ENCODE measurements around the gene PFDN2. TPM values are rescaled to one million over a fixed set of nuclear protein-coding genes. Genes with fewer than 3 reads are reported as not detected.

The PFDN2 gene
- total and polyA plus RNA-seq, 9 donors = 18.1 to 94.4 (median 48.1) TPM

- no peaks in the 10 kb centered on the region for H3K4me1 ChIP-seq (ENCODE audit: insufficient read depth)
- no peak for TF ChIP-seq POLR2A (IDR thresholded peaks at IDR 0.05)
- no peak for TF ChIP-seq EP300 (IDR thresholded peaks at IDR 0.05)
- TF ChIP-seq CTCF (IDR thresholded peaks at IDR 0.05) = no peak
- no peaks in the 10 kb centered on the region for H3K36me3 ChIP-seq
- 61 to 70% (median 69%) methylated on average over 3 of the region's 3 CpGs for WGBS, 3 donors
- peaks cover 0 to 4% of the 10 kb centered on the region in 2 donors for H3K9me3 ChIP-seq
- no peak for DNase-seq
- H3K4me3 ChIP-seq = no peak overlapping the region
- H3K27me3 ChIP-seq = no peaks in the 10 kb centered on the region
- H3K27ac ChIP-seq = no peak overlapping the region
- intact Hi-C loops (cut with DNase I) = no loop called here
Measured at GRCh38 chr1:161052899-161053298, 64.9 kb downstream of the PFDN2 start.

DNA sequence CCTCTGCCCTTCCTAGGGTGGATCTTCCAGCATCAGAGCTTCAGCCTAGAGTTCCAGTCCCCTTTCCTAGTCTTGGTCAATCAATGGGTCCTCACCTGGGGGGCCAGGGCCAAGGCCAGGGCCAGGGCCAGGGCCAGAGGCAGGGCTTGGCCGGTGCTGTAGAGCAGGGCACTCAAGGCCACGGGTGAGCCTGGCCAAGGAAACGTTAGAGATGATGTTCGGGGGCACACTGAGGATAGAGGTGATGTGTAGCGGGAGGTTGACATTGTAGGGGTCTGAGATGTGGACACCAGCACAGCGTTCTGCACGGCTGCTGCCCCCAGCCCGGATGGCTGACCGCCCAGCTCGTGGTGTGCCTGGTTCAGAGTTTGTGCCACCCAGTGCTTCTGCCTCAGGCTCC is 66.6 kb downstream of the PFDN2 start:
- H3K4me1 ChIP-seq (ENCODE audit: insufficient read depth) = no peaks in the 10 kb centered on the region
- H3K27me3 ChIP-seq = no peaks in the 10 kb centered on the region
- no peak overlapping the region for H3K4me3 ChIP-seq
- TF ChIP-seq CTCF (IDR thresholded peaks at IDR 0.05) (no peak), EP300 (IDR thresholded peaks at IDR 0.05) (no peak), POLR2A (IDR thresholded peaks at IDR 0.05) (no peak)
- no peak for DNase-seq
- no peaks in the 10 kb centered on the region for H3K36me3 ChIP-seq
- no peak overlapping the region for H3K27ac ChIP-seq
- WGBS, 3 donors = 84 to 87% (median 85%) methylated on average over 10 of the region's 10 CpGs
- H3K9me3 ChIP-seq = peaks cover 0 to 9% of the 10 kb centered on the region in 2 donors
- intact Hi-C loops (cut with DNase I) = no loop called here

Small RNAs within 50 kb of the gene (small RNA-seq; reads per million reads assigned to genes)
- gene RF01225 = not detected

Other genes starting within 250 kb of the PFDN2 start
- gene ITLN1, start 232.9 kb downstream of the PFDN2 start, total RNA-seq = 1,000 to 10,000 TPM in 1 of 7 donors, 10 to 100 TPM in 1, 1 to 10 TPM in 4, under 1 TPM in 1; 0.48 to 1,183 (median 2.0) TPM
- gene ITLN1, start 232.9 kb downstream of the PFDN2 start, polyA plus RNA-seq = 10 to 100 TPM in 1 of 2 donors, 1 to 10 TPM in 1; 4.5 to 44.1 TPM
- 1 to 10 TPM in 6 of 7 donors, under 1 TPM in 1; 0.53 to 7.2 (median 2.1) TPM for gene ITLN2, start 163.2 kb downstream of the PFDN2 start, total RNA-seq
- 1 to 10 TPM; 3.4 to 7.6 TPM for gene ITLN2, start 163.2 kb downstream of the PFDN2 start, polyA plus RNA-seq
- gene F11R, start 96.9 kb downstream of the PFDN2 start, total RNA-seq = 10 to 100 TPM; 14.8 to 62.7 (median 34.9) TPM
- gene F11R, start 96.9 kb downstream of the PFDN2 start, polyA plus RNA-seq = 10 to 100 TPM; 26.1 to 68.5 TPM
- gene TSTD1, start 79.1 kb downstream of the PFDN2 start, total RNA-seq = 100 to 1,000 TPM in 1 of 7 donors, 10 to 100 TPM in 6; 32.6 to 200 (median 50.3) TPM
- gene TSTD1, start 79.1 kb downstream of the PFDN2 start, polyA plus RNA-seq = 100 to 1,000 TPM in 1 of 2 donors, 10 to 100 TPM in 1; 13.6 to 107 TPM
- 10 to 100 TPM; 28.1 to 49.6 (median 44.0) TPM for gene USF1, start 72.1 kb downstream of the PFDN2 start, total RNA-seq
- 10 to 100 TPM; 38.8 to 54.8 TPM for gene USF1, start 72.1 kb downstream of the PFDN2 start, polyA plus RNA-seq
- 1 to 10 TPM; 1.7 to 6.3 (median 2.8) TPM for gene ARHGAP30, start 48.1 kb downstream of the PFDN2 start, total RNA-seq
- 1 to 10 TPM; 1.6 to 9.3 TPM for gene ARHGAP30, start 48.1 kb downstream of the PFDN2 start, polyA plus RNA-seq
- 1 to 10 TPM in 1 of 7 donors, under 1 TPM in 4, not detected in 2; 0.15 to 4.4 (median 0.26) TPM for gene NECTIN4, start 28.5 kb downstream of the PFDN2 start, total RNA-seq
- gene NECTIN4, start 28.5 kb downstream of the PFDN2 start, polyA plus RNA-seq = under 1 TPM in 1 of 2 donors, not detected in 1; 0.07 TPM
- gene KLHDC9, start 19.7 kb downstream of the PFDN2 start, total RNA-seq = 10 to 100 TPM in 2 of 7 donors, 1 to 10 TPM in 5; 5.5 to 23.3 (median 7.5) TPM
- gene KLHDC9, start 19.7 kb downstream of the PFDN2 start, polyA plus RNA-seq = 1 to 10 TPM; 7.1 to 7.3 TPM
- gene NIT1, start 68 bp upstream of the PFDN2 start, total RNA-seq = 10 to 100 TPM; 25.4 to 37.1 (median 33.7) TPM
- gene NIT1, start 68 bp upstream of the PFDN2 start, polyA plus RNA-seq = 10 to 100 TPM; 36.7 to 37.5 TPM
- gene DEDD, start 14.6 kb upstream of the PFDN2 start, total RNA-seq = 10 to 100 TPM; 19.0 to 40.2 (median 38.1) TPM
- gene DEDD, start 14.6 kb upstream of the PFDN2 start, polyA plus RNA-seq = 10 to 100 TPM; 35.2 to 53.9 TPM
- 100 to 1,000 TPM in 3 of 7 donors, 10 to 100 TPM in 4; 63.2 to 111 (median 96.1) TPM for gene UFC1, start 35.9 kb upstream of the PFDN2 start, total RNA-seq
- 100 to 1,000 TPM; 131 to 209 TPM for gene UFC1, start 35.9 kb upstream of the PFDN2 start, polyA plus RNA-seq
- gene USP21, start 41.5 kb upstream of the PFDN2 start, total RNA-seq = 10 to 100 TPM; 16.7 to 41.9 (median 38.5) TPM
- 10 to 100 TPM; 29.2 to 32.0 TPM for gene USP21, start 41.5 kb upstream of the PFDN2 start, polyA plus RNA-seq
- gene PPOX, start 48.4 kb upstream of the PFDN2 start, total RNA-seq = 10 to 100 TPM; 20.1 to 37.9 (median 24.2) TPM
- gene PPOX, start 48.4 kb upstream of the PFDN2 start, polyA plus RNA-seq = 10 to 100 TPM; 21.1 to 29.6 TPM
- gene B4GALT3, start 59.5 kb upstream of the PFDN2 start, total RNA-seq = 10 to 100 TPM; 23.1 to 40.6 (median 28.8) TPM
- 10 to 100 TPM; 24.2 to 44.0 TPM for gene B4GALT3, start 59.5 kb upstream of the PFDN2 start, polyA plus RNA-seq
- 100 to 1,000 TPM in 4 of 7 donors, 10 to 100 TPM in 3; 40.7 to 437 (median 103) TPM for gene ADAMTS4, start 81.0 kb upstream of the PFDN2 start, total RNA-seq
- 10 to 100 TPM in 1 of 2 donors, under 1 TPM in 1; 0.90 to 19.4 TPM for gene ADAMTS4, start 81.0 kb upstream of the PFDN2 start, polyA plus RNA-seq
- 100 to 1,000 TPM in 4 of 7 donors, 10 to 100 TPM in 3; 90.7 to 137 (median 105) TPM for gene NDUFS2, start 84.3 kb upstream of the PFDN2 start, total RNA-seq
- 100 to 1,000 TPM in 1 of 2 donors, 10 to 100 TPM in 1; 76.2 to 140 TPM for gene NDUFS2, start 84.3 kb upstream of the PFDN2 start, polyA plus RNA-seq
- gene FCER1G, start 97.3 kb upstream of the PFDN2 start, total RNA-seq = 10 to 100 TPM in 4 of 7 donors, 1 to 10 TPM in 3; 7.1 to 38.0 (median 19.3) TPM
- gene FCER1G, start 97.3 kb upstream of the PFDN2 start, polyA plus RNA-seq = 100 to 1,000 TPM in 1 of 2 donors, 10 to 100 TPM in 1; 38.3 to 270 TPM
- 1 to 10 TPM in 1 of 7 donors, under 1 TPM in 1, not detected in 5; 0.85 to 4.3 TPM for gene APOA2, start 105.6 kb upstream of the PFDN2 start, total RNA-seq
- gene APOA2, start 105.6 kb upstream of the PFDN2 start, polyA plus RNA-seq = not detected
- 10 to 100 TPM in 1 of 7 donors, 1 to 10 TPM in 6; 2.4 to 15.2 (median 7.5) TPM for gene TOMM40L, start 108.0 kb upstream of the PFDN2 start, total RNA-seq
- gene TOMM40L, start 108.0 kb upstream of the PFDN2 start, polyA plus RNA-seq = 10 to 100 TPM in 1 of 2 donors, 1 to 10 TPM in 1; 3.7 to 10.4 TPM
- gene NR1I3, start 120.2 kb upstream of the PFDN2 start, total RNA-seq = not detected
- gene NR1I3, start 120.2 kb upstream of the PFDN2 start, polyA plus RNA-seq = not detected
- gene PCP4L1, start 140.7 kb upstream of the PFDN2 start, total RNA-seq = 10 to 100 TPM in 1 of 7 donors, 1 to 10 TPM in 5, under 1 TPM in 1; 0.69 to 20.2 (median 1.7) TPM
- gene PCP4L1, start 140.7 kb upstream of the PFDN2 start, polyA plus RNA-seq = 1 to 10 TPM; 2.6 to 9.4 TPM
- 1 to 10 TPM; 1.4 to 3.8 (median 2.5) TPM for gene MPZ, start 191.9 kb upstream of the PFDN2 start, total RNA-seq
- 1 to 10 TPM; 2.3 to 9.3 TPM for gene MPZ, start 191.9 kb upstream of the PFDN2 start, polyA plus RNA-seq
- 100 to 1,000 TPM in 5 of 7 donors, 10 to 100 TPM in 2; 12.6 to 149 (median 126) TPM for gene SDHC, start 196.3 kb upstream of the PFDN2 start, total RNA-seq
- 100 to 1,000 TPM; 115 to 327 TPM for gene SDHC, start 196.3 kb upstream of the PFDN2 start, polyA plus RNA-seq
- gene CFAP126, start 249.8 kb upstream of the PFDN2 start, total RNA-seq = 10 to 100 TPM in 1 of 7 donors, 1 to 10 TPM in 3, not detected in 3; 1.5 to 15.2 (median 2.5) TPM
- gene CFAP126, start 249.8 kb upstream of the PFDN2 start, polyA plus RNA-seq = under 1 TPM in 1 of 2 donors, not detected in 1; 0.11 TPM